NCI-H128 (cell line): Measurements from ENCODE around the gene TAL1.

Experiments
- DNase-seq: peaks from one replicate; lab custom pipeline; 2025; ENCODE audit not compliant: unreplicated experiment; lab: John Stamatoyannopoulos, UW

Gene TAL1

DNA sequence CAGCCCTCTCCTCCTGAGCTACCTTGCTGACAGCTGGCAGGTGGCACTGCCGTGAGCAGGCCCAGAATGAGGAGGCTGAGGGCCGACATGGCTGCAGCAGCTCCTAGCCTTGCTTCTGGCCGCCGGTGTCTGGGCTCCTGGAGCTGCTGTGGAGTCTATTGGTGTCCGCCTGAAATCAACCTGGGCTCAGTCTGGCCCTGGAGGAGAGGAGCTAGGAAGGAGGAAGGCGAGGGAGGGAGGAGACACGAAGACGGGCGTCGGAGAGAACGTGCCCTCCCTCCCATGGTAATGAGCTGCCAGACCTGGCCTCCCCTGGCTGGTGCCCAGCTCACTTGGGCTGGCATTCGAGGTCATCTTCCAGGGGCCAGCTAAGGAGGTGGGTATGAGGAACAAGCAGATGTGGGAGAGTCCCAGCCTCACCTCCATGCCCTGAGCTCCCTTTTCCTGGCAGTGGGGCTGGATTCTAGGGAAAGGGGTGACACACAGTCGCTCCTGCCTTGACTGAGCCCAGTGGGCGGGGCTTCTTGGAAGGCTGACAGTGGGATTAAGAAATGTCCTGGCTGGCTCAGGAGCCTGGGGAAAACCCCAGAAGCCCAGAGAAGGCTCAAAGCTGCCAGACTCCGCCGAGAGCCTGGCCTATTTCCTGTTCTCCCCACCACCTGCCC lies 42.0 kb downstream of the TAL1 start, which contains the start of gene PDZK1IP1:
PDZK1IP1 (minus strand) TSS at position 193 of the 665 bp plus-strand sequence; CDS start at position 89, 104 bp downstream.
- no peak for DNase-seq

DNA sequence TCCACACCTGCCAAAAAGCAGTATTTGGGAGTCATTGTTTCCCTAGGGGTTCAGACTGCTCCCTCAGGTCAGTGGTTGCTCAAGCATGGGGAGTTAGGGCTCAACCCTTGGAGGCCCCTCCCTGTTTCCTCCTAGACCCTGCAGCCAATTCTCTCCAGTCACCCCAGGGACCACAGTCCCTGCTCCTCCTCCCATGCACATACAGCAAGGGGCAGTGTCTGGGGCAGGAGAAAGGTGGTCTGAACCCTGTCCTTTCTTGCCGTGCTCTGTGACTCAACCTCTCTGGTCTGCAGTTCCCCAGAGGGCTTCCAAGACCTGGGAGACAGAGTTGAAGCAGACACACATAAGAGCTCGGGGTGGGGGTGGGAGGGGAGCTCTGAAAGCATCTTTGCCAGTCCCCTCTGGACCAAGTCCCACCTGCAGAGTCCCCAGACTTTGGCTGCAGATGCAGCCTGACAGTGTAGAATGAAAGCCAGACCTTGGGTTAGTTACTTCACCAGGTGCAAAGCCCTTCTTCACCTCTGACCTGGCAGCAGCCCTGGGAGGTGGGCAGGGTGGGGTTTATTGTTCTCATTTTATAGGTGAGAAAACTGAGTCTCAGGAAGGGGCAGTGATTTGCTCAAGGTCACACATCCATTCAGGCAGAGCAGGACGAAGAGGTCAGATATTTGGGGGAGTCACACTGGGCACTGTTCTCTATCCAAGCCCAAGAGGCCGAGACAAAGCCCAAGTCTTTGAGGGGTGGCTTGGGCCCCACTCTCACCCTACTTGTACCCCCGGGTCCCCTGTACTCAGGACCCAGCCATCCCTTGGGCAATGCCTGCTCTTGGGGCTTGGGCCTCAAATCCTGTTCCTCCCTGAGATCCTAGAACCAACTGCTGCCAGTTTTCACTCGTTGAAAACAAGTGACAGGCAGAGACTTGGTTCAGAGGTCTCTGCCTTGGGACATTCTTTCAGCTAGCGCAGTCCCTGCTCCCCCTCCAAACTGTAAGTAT lies 42.9 kb downstream of the TAL1 start:
- no peak for DNase-seq

DNA sequence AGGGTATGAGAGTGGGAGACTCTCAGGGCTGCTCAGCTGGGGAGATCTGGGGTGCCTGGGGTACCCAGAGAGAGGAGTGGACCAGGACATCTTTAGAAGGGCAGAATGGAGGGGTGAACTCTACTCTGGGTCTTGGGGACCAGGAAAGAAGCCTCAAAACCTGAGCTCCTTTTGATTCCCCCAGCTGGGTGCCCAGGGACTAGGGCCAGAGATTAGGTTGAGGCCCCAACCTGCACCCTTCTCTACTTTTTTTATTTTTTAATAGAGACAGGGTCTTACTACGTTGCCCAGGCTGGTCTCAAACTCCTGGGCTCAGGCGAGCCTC lies 44.1 kb downstream of the TAL1 start:
- DNase-seq, result no peak

DNA sequence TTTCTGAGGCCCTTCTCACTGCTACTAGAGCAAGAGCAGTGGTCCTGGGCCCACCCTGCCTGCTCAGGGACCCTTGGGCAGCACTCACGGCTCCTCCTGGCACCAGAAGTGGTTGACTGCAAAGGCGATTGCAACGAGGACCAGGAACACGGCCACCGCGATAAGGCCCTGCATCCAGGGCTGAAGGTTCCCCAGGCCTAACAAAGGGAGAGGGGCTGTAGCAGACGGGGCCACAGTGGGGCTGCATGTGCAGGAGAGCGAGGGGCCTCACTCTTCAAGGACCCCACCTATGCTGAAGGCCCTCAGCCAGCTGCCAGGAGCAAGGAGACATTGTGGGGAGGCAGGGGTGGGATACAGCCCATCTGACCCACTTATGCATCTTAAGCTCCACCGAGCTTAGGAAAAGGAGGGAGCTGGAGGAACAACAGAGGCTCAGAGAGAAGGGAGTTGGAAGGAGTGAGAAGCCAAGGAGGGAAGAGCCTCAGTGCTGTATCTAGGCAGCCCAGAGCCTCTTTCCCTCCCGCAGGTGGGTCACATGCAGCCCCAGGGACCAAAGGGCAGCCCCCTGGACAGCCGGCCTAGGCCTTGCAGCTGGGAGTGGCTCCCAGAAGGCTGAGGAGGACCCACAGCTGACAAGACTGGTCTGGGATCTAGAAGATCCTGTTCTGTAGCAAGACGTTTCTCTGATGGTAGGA lies 44.6 kb downstream of the TAL1 start:
- no peak for DNase-seq

DNA sequence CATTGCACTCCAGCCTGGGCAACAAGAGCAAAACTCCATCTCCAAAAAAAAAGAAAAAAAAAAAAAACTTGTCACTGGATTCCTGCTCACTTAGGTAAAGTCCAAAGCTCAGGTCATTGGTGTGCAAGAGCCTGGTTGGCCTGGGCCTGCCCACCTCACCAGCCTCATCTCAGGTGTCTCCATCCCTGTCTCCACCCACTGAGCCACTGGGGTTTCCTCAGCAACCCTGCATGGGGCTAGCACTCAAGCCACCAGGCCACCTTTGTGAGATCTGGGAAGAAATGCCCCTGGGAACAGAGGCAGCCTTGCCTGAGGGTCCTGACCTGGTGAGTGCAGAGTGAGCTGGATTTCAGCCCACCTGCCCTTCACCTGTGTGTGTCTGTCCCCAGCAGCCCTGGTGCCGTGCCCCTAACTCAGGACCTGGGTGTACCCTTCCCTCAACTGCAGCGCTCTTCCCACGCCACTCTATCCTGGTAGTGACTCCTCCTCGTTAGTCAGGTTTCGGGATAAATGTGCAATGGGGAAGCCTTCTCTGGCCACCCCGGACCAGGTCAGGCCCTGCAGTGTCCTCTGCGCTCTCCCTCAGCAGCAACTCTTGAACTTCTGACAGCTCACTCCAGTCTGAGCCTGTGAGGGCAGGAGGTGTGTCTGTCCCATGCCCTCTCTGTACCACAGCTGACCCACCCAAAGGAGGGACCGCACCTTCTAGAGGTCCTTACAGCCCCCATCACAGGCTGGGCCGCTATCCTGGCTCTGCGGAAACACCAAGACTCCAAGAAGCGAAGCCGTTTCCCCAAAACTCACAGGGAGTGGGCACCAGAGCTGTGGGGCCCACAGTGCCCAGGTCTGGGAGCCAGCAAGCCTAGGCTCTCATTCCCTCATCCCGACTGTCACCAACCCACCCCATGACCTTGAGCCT lies 45.5 kb downstream of the TAL1 start:
- no peak for DNase-seq

DNA sequence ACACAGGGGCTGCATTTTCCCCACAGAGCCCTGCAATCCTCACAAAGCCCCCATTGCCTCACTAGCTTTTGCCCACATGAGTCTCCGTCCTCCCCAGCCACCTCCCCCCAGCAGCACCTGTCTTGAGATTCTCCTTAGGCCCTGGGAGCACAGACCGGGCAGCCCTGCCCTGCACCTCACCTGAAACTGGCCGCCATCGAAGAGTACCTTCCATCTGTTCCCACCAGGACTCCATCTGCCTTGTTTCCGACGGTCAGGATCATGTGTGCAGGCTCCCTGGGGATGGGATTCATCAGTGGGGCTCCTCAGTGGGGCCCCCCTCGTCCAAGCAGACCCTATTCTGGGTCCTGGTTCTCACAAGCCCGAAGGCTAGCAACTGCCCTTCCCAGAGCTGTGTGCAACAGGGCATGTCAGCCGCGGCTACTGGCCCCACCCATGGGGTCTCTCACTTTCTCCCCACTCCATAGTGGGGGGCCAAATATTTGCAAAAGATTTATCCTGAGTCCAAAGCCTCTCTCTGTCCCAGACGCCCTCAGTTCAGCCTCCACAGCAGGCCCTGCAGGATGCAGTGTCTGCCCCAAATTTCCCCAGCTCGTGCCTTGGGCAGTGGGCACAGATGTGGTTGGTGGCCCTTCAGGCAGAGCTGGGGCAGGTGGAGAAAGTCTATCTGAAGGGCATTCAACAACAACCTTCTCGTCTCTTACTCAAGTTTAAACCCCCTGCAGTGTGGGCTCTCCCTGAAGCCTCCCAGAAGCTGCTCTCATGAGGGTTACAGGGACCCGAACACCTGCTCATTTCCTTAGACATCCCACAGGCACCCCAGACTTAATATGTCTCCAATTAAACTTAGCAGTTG lies 47.0 kb downstream of the TAL1 start:
- DNase-seq, result no peak

DNA sequence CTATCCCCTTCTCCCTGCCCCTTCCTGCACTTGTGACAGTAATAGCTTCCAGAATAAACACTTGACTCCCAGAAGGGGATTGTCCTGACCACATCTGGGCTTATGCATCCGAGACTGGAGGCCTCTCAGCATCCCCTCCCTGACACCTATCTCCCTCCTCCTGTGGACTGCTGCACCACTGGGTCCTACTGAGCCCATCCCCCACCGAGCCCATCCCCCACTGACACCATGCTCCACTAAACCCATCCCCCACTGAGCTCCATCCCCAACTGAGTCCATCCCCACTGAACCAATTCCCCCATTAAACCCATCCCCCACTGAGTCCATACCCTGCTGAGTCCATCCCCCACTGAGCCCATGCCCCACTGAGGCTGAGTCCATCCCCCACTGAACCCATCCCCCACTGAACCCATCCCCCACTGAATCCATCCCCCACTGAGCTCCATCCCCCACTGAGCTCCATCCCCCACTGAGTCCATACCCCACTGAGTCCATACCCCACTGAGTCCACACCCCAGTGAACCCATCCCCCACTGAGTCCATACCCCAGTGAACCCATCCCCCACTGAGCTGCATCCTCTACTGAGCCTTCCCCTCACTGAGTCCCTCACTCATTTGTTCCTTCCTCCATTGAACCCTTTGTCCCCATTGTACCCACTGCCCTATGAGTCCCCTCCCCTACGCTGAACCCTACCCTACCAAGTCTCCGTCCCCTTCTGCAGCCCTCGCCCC lies 47.8 kb downstream of the TAL1 start:
- no peak for DNase-seq

DNA sequence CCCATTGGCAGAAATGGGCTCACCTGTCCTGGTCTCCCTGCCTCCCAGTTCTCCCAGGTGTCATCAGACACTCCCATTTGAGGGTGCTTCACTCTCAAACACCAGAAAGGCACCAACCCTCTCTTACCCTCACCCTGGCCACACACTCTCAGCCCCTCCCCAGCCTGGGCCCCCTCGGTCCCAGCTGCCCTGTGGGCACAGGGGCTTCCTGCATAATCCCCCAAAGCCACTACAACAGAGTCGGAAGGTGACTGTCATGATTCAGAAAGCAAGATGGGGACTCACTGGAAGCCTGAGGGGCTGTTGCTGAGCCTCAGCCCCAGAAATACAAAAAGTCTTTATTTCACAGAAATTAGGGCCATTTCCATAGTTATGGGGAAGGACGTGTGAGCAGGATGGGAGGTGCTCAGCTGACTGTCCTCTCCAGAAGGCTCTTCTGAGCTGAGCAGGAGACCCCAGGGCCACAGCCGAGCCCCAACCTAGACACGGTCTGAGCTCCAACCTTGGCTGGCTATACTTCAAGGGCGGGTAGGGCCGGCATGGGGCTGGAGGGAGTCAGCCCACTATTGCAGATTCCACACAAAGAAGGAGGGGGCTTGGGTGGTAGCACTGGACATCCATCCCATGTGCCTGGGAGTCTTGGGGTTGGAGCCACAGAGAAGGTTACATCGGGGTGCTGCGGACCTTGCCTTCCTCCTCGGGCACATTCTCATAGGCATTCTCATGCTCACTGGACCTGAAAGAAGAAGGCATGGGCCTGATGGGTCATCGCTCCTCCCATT lies 48.5 kb downstream of the TAL1 start:
- no peak for DNase-seq

DNA sequence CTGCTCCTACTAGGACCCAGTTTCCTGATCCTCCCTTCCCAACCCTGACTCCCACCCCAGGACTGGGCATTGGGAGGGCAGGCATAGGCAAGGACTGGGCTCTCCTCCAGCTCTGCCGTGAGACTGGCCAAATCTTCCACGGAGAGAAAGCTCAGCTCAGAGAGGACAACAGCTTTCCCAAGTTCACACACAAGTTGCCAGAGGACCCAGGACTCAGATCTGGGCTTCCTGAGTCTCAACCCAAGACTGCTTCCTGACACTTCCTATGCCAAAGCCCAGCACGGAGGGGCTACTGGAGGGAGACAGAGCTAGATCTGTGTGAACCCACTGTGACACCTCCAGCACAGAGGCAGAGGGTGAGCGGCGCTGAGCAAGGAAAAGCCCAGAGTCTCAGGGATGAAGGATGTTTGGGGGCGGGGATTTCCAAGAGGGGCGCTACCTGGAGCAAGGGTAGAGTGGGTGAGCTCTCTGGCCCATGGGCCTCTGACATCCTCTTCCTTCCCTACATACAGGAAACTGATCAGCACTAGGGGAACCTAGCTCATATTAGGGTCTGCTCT lies 49.3 kb downstream of the TAL1 start:
- DNase-seq, result no peak

DNA sequence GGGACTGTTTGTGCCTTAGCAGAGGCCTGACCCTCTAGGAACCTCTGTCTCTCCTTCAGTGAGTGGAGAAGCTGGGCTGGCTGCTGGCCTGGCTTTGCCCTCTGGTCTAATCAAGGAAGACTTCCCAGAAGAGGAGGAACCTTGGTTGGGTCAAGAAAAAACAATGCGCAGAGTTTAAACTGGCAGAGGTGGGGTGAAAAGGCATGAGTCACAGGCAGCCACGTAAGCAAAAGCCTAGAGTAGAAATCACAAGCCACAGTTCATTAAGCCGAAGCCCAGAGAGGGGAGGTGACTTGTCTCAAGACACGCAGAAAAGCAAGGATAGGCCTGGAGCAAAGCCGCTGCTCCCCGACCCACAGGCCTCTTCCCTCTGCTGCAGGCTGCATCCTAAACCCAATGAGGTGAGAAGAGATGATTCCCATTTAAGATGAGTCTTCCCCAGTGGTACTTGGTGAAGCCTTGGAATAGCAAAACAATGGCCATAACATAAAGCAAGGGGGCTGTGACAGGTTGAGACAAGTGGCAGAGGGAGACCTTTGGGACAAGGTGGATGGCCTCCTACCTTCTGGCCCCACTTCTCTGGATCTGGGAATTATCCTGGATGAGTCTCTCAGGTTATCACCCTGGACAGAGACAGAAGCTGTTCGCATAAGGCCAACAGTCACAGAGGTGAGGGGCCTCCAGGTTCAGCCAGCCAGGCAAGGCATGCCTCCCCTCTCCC lies 49.9 kb downstream of the TAL1 start:
- no peak for DNase-seq

DNA sequence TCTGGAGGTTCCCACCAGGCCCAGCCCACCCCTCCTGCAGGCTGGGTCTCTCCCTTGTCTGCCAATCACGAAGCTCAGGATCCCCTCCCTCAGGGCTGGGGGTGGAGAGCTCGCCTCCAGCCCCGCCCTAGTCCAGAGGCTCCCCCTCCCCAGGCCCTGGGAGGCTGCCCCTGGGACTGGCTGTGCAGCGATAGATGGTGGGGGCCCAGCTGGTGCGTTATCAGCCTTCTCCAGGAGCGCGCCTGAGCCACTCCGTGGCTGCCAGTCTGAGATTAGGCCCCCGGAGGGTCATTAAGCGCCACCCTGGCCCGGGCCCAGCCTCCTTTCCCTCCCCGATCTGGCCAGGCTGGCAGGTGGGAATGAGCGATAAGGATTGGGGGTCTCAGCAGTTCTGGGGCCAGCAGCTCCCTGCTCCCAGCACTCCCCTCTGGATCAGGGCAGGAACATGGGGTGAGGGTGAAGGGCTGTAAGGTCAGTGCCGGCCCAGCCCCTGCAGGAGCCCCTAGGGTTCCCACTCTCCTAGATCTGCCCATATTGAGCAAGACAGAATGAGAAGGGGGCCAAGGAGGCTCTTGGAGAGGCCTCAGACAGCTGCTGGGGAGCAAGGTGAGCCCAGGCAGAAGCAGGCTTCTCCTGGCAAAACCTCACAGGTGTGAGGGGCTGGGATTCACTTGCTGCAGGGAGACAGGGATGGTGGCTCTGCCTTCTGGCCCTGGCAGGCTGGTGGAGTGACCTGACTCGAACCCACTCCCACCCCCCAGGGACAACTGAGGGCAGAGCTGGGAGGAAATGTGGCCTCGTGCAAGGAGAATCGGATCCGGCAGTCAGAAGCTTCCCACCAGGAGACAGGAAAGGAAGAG lies 50.7 kb downstream of the TAL1 start:
- no peak for DNase-seq

DNA sequence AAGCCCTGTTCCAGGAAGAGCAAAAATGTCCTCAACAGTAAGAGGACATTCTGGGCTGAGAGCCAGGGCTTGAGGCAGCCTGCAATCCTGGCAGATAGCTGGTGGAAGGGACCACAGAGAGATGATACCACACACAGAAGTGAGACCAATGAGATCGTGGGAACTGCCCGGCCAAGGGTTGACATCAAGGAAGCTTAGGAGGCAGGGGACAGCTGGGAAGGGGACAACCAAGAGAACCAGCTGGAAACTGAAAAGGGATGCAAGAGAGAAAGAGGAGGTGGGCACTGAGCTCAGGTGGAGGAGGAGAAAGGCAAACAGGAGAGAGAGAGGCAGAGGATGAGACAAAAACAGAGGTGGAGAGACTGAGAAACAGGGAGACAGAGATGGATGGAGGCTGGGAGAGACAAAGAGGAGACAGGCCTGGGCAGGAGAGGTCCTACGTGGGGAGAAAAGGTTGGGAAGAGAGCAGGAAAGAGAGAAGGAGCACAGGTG lies 51.4 kb downstream of the TAL1 start:
- no peak for DNase-seq

DNA sequence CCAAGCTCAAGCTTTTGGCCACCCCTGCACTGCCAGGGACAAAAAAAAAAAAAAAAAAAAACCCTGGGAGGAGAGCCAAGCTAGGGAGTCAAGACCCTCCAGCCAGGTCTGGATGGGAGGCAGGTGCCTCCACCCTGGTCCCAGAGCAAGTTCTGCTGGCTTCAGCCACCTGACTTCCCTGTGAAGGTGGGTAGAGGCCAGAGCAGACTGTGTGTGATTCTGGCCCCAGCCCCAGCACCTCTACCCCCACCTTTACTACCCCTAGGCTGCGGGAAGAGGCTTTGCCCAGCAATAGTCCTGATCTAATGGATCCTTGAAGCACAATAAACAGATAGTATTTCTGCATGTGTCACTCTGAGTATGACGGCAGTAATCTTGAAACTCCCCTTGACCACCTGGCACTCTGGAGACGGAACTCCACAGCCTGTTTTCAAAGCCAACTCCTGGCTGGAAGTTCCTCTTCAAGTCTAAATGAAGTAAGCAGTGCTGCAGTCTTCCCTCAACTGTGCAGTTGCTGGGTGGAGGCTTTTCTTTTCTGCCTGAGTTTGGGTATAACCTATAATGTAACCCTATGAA lies 51.9 kb downstream of the TAL1 start:
- no peak for DNase-seq

DNA sequence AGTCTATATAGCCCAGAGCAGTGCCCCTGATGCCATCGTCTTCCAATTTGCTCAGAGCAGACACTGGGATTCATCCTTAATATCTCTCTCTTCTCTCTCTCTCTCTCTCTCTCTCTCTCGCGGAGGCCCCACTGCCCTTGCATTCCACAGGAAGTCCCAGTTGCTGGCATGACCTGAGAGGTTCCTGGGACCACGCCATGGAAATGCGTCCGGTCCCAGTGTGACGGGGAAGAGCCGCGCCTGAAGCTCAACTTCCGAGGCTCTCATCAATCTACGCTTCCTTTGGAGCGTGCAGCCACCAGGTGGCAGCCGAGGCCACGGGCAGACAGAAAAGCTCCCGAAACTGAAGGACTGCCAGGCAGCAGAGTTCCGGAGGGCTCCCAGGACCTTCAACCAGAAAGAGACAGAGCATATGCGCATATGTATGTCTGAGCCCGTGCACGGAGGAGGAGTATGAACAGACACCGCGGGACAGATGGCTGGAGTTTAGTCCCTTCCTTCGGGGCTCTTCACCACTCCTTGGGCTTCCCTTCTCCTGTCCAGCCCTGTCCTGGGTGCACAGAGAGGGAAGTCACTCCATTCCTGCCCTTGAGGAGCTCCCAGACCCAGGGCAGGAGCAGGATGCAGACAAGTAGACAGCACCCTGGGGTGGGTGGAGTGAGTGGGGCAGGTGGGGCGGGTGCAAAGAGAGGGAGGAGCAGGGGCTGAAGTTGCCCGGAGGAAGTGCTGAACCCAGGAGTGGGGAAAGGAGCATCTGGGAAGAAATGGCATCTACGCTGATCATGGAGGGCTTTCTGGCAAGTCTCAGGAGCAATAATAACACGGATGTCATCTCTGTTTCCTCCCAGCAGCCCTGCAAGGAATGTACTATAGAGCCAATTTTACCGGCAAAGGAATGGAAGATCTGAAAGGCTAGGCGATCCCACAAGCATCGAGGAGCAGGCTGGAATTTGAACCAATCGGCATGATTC lies 52.7 kb downstream of the TAL1 start:
- DNase-seq, result peak; percentile 87

DNA sequence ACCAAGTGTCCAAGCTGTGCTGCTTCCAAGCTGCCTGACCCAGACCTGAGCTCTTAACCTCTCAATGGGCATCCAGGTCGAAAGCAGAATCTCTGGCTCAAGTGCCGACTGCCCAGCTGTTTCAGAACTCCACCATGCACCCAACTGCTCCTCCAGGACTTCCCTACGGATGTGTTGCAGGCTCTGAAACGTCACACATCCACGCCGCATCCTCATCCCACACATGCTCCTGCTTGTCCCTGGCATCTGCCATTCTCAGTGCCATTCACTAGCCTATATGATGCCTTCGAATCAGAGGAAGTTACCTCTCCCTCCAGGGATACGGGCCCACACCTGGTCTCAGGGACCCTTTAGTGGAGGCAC lies 53.4 kb downstream of the TAL1 start:
- DNase-seq, result no peak
